Measurements from ENCODE around the gene RASA3. TPM values are rescaled to one million over a fixed set of nuclear protein-coding genes. Genes with fewer than 3 reads are reported as not detected.
A peak's percentile ranks its signal among the peaks of the same experiment; 100 is the strongest.
"Not testable (repeated sequence)": the region's sequence is repeated elsewhere in the genome, so short reads cannot be mapped to it uniquely, and the experiment has no call there.

RASA3 gene
- total RNA-seq, 2 experiments from 2014 or later: 28.9 to 32.3 TPM

GRCh38 chr13:114128624-114129522, 3.5 kb downstream of the RASA3 start:
- Mint-ChIP-seq H3K36me3 (ENCODE audit: low read depth) (peaks cover 35% of the 10 kb centered on the region), H3K4me1 (ENCODE audit: low read depth) (peaks cover 60% of the 10 kb centered on the region), H3K9me3 (peaks cover 11% of the 10 kb centered on the region), H3K4me3 (peak overlapping the region; percentile 99), H3K27ac (peak overlapping the region; percentile 91), H3K27me3 (no peaks in the 10 kb centered on the region)
- CTCF ChIA-PET: interaction anchor here (1.2 to 4.0 kb wide), 3 partner anchors 16 to 63 kb away, joined by 5 to 15 read pairs (median 7); no protein-coding TSS in a partner anchor
- intact Hi-C loops (cut with micrococcal nuclease): loop anchor here (1.0 to 5.0 kb wide), 3 partner anchors 19 to 98 kb away; no protein-coding TSS in a partner anchor
- peak; percentile 66 for ATAC-seq
- no peak for TF ChIP-seq CTCF (IDR thresholded peaks at IDR 0.05)
- POLR2A ChIA-PET: interaction anchor here (0.6 to 12.3 kb wide), 12 partner anchors 11 to 136 kb away, joined by 3 to 99 read pairs (median 4); no protein-coding TSS in a partner anchor
- peak; percentile 96 for DNase-seq

GRCh38 chr13:114128348-114128623, 4.1 kb downstream of the RASA3 start:
- CTCF ChIA-PET: interaction anchor here (1.2 to 4.0 kb wide), 3 partner anchors 15 to 62 kb away, joined by 5 to 15 read pairs (median 7); no protein-coding TSS in a partner anchor
- no peaks in the 10 kb centered on the region for H3K27me3 Mint-ChIP-seq
- peaks cover 63% of the 10 kb centered on the region for H3K4me1 Mint-ChIP-seq (ENCODE audit: low read depth)
- POLR2A ChIA-PET: interaction anchor here (0.7 to 12.3 kb wide), 6 partner anchors 10 to 107 kb away, joined by 3 to 99 read pairs (median 22); no protein-coding TSS in a partner anchor
- H3K9me3 Mint-ChIP-seq: peaks cover 11% of the 10 kb centered on the region
- TF ChIP-seq CTCF (IDR thresholded peaks at IDR 0.05): no peak
- peak overlapping the region; percentile 91 for H3K27ac Mint-ChIP-seq
- intact Hi-C loops (cut with micrococcal nuclease): loop anchor here (5.0 kb wide), 1 partner anchor 99 kb away; no protein-coding TSS in a partner anchor
- H3K36me3 Mint-ChIP-seq (ENCODE audit: low read depth): peaks cover 35% of the 10 kb centered on the region
- ATAC-seq: no peak
- DNase-seq: no peak
- H3K4me3 Mint-ChIP-seq: peak overlapping the region; percentile 99

GRCh38 chr13:114127473-114128347, 4.7 kb downstream of the RASA3 start:
- CTCF ChIA-PET: interaction anchor here (1.2 to 4.0 kb wide), 4 partner anchors 15 to 98 kb away, joined by 5 to 15 read pairs (median 7); no protein-coding TSS in a partner anchor
- Mint-ChIP-seq H3K9me3 (peaks cover 11% of the 10 kb centered on the region), H3K4me1 (ENCODE audit: low read depth) (peaks cover 69% of the 10 kb centered on the region), H3K27ac (peak overlapping the region; percentile 91), H3K4me3 (peak overlapping the region; percentile 99), H3K36me3 (ENCODE audit: low read depth) (peaks cover 35% of the 10 kb centered on the region), H3K27me3 (no peaks in the 10 kb centered on the region)
- TF ChIP-seq CTCF (IDR thresholded peaks at IDR 0.05): no peak
- POLR2A ChIA-PET: interaction anchor here (0.6 to 12.3 kb wide), 8 partner anchors 9 to 61 kb away, joined by 3 to 99 read pairs (median 8); no protein-coding TSS in a partner anchor
- DNase-seq: peak; percentile 12
- intact Hi-C loops (cut with micrococcal nuclease): loop anchor here (5.0 kb wide), 1 partner anchor 100 kb away; no protein-coding TSS in a partner anchor
- ATAC-seq: no peak

- Mint-ChIP-seq H3K27me3 (no peaks in the 10 kb centered on the region), H3K9me3 (peaks cover 11% of the 10 kb centered on the region), H3K27ac (peak overlapping the region; percentile 91), H3K4me3 (peak overlapping the region; percentile 40), H3K36me3 (ENCODE audit: low read depth) (peaks cover 35% of the 10 kb centered on the region), H3K4me1 (ENCODE audit: low read depth) (peaks cover 69% of the 10 kb centered on the region)
- POLR2A ChIA-PET: interaction anchor here (0.7 to 12.3 kb wide), 9 partner anchors 15 to 61 kb away, joined by 3 to 99 read pairs (median 3); no protein-coding TSS in a partner anchor
- intact Hi-C loops (cut with micrococcal nuclease): loop anchor here (5.0 kb wide), 1 partner anchor 100 kb away; no protein-coding TSS in a partner anchor
- no peak for TF ChIP-seq CTCF (IDR thresholded peaks at IDR 0.05)
- DNase-seq: peak; percentile 57
- CTCF ChIA-PET: interaction anchor here (0.9 to 4.0 kb wide), 5 partner anchors 17 to 99 kb away, joined by 3 to 15 read pairs (median 7); no protein-coding TSS in a partner anchor
- ATAC-seq: no peak
Measured at GRCh38 chr13:114126789-114127472, 5.5 kb downstream of the RASA3 start.

- ATAC-seq, DNase-seq, H3K27me3 Mint-ChIP-seq: not testable (repeated sequence)
- Mint-ChIP-seq H3K36me3 (ENCODE audit: low read depth) (peaks cover 27% of the 10 kb centered on the region), H3K27ac (peak overlapping the region; percentile 91), H3K9me3 (peaks cover 11% of the 10 kb centered on the region), H3K4me3 (peak overlapping the region; percentile 40), H3K4me1 (ENCODE audit: low read depth) (peaks cover 77% of the 10 kb centered on the region)
- ChIA-PET CTCF (interaction anchor here (0.9 to 4.0 kb wide), 4 partner anchors 16 to 100 kb away, joined by 3 to 15 read pairs (median 5); no protein-coding TSS in a partner anchor), POLR2A (interaction anchor here (0.9 to 12.3 kb wide), 6 partner anchors 14 to 60 kb away, joined by 3 to 99 read pairs (median 4); no protein-coding TSS in a partner anchor)
- intact Hi-C loops (cut with micrococcal nuclease): loop anchor here (5.0 kb wide), 1 partner anchor 101 kb away; no protein-coding TSS in a partner anchor
Measured at GRCh38 chr13:114126086-114126485, 6.3 kb downstream of the RASA3 start.

All from activated CD8-positive, alpha-beta T cell treated with anti-CD3 and anti-CD28 coated beads for 36 hours (primary cell).